ENCODE results near the gene MSI2.

MSI2 gene

DNA sequence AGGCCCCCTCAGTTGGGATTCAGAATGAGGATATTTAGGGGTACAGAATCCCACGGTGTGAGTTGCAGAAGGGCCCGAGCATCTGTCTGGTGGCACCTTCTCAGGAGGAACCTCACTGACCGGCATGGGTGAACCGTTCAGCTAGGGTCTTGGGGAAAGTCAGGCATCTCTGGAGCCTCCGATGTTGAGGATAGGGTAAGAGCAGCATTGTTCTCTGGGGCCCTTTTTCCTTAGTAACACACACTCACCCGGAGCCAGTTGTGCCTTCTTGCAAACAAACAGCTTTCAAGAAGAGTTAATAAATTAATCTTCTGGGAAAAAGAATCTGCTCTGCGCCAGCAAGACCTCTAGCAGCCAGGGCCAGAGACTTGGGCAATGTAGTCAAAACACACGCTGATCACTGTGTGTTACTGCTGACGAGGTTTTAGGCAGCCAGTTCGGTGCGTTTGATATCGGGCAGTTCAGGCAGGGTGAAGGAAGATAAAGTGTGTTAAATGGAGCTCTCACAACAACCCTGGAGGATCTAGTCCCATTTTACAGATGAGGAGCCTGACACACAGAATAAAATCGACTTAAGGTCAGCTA, 48.9 kb downstream of the MSI2 start:
- Histone ChIP-seq H4K91ac (ENCODE audit: low read depth, low read length) (no peak overlapping the region), H3K4ac (ENCODE audit: low read depth, low read length) (no peak overlapping the region), H3K4me1 (ENCODE audit: control insufficient read depth in 1 of 2, insufficient read depth in 2 of 2, low read length in 2 of 2) (peaks cover 0 to 3% of the 10 kb centered on the region in 2 experiments), H3K14ac (ENCODE audit: low read length) (no peak overlapping the region), H3K79me2 (ENCODE audit: control insufficient read depth, insufficient read depth, low read length, poor library complexity) (no peaks in the 10 kb centered on the region), H3K4me2 (ENCODE audit: low read length) (no peak overlapping the region), H2BK5ac (ENCODE audit: low read depth, low read length, poor library complexity) (no peak overlapping the region), H3K18ac (ENCODE audit: low read length) (no peak overlapping the region), H3K27me3 (ENCODE audit: insufficient read depth, low read length) (no peaks in the 10 kb centered on the region), H3K79me1 (ENCODE audit: low read length) (no peaks in the 10 kb centered on the region), H2BK12ac (ENCODE audit: low read length) (no peak overlapping the region), H3K27ac (ENCODE audit: low read depth, low read length) (no peak overlapping the region), H3K9ac (ENCODE audit: low read length) (no peak overlapping the region), H3K9me3 (ENCODE audit: insufficient read depth, low read depth, low read length) (no peaks in the 10 kb centered on the region), H3K23ac (ENCODE audit: low read length) (no peak overlapping the region), H3K36me3 (ENCODE audit: control insufficient read depth in 1 of 2, insufficient read depth in 2 of 2, low read length in 2 of 2) (peaks cover 7 to 17% of the 10 kb centered on the region in 2 experiments), H4K12ac (ENCODE audit: low read depth, low read length) (no peak overlapping the region), H4K8ac (ENCODE audit: low read depth, low read length) (no peak overlapping the region), H2BK120ac (ENCODE audit: insufficient read depth, low read length, poor library complexity) (no peak overlapping the region), H2AFZ (ENCODE audit: insufficient read depth, low read length, poor library complexity) (no peak overlapping the region), H2AK5ac (ENCODE audit: low read length) (no peak overlapping the region), H3K4me3 (ENCODE audit: low read depth, low read length) (no peak overlapping the region)
- WGBS (ENCODE audit: extremely low coverage, insufficient coverage, insufficient read length): no CpG with 5 or more reads among the region's 13 CpGs
- no peak for DNase-seq

- Histone ChIP-seq H3K79me2 (ENCODE audit: control insufficient read depth, insufficient read depth, low read length, poor library complexity) (no peaks in the 10 kb centered on the region), H3K79me1 (ENCODE audit: low read length) (no peaks in the 10 kb centered on the region), H3K23ac (ENCODE audit: low read length) (no peak overlapping the region), H3K18ac (ENCODE audit: low read length) (no peak overlapping the region), H3K27ac (ENCODE audit: low read depth, low read length) (no peak overlapping the region), H3K36me3 (ENCODE audit: control insufficient read depth in 1 of 2, insufficient read depth in 2 of 2, low read length in 2 of 2) (peaks cover 8 to 15% of the 10 kb centered on the region in 2 experiments), H3K4me2 (ENCODE audit: low read length) (no peak overlapping the region), H3K27me3 (ENCODE audit: insufficient read depth, low read length) (no peaks in the 10 kb centered on the region), H3K4me1 (ENCODE audit: control insufficient read depth in 1 of 2, insufficient read depth in 2 of 2, low read length in 2 of 2) (peaks cover 0 to 3% of the 10 kb centered on the region in 2 experiments), H3K9ac (ENCODE audit: low read length) (no peak overlapping the region), H4K12ac (ENCODE audit: low read depth, low read length) (no peak overlapping the region), H4K8ac (ENCODE audit: low read depth, low read length) (no peak overlapping the region), H4K91ac (ENCODE audit: low read depth, low read length) (no peak overlapping the region), H2AK5ac (ENCODE audit: low read length) (no peak overlapping the region), H3K9me3 (ENCODE audit: insufficient read depth, low read depth, low read length) (no peaks in the 10 kb centered on the region), H3K4me3 (ENCODE audit: low read depth, low read length) (no peak overlapping the region), H2BK120ac (ENCODE audit: insufficient read depth, low read length, poor library complexity) (no peak overlapping the region), H2BK5ac (ENCODE audit: low read depth, low read length, poor library complexity) (no peak overlapping the region), H2BK12ac (ENCODE audit: low read length) (no peak overlapping the region), H2AFZ (ENCODE audit: insufficient read depth, low read length, poor library complexity) (no peak overlapping the region), H3K14ac (ENCODE audit: low read length) (no peak overlapping the region), H3K4ac (ENCODE audit: low read depth, low read length) (no peak overlapping the region)
- no CpG with 5 or more reads among the region's 5 CpGs for WGBS (ENCODE audit: extremely low coverage, insufficient coverage, insufficient read length)
- DNase-seq: peak in 1 of 2 donors; percentile 24
These were observed 49.7 kb downstream of the MSI2 start for GRCh38 chr17:57305908-57306504.

DNA sequence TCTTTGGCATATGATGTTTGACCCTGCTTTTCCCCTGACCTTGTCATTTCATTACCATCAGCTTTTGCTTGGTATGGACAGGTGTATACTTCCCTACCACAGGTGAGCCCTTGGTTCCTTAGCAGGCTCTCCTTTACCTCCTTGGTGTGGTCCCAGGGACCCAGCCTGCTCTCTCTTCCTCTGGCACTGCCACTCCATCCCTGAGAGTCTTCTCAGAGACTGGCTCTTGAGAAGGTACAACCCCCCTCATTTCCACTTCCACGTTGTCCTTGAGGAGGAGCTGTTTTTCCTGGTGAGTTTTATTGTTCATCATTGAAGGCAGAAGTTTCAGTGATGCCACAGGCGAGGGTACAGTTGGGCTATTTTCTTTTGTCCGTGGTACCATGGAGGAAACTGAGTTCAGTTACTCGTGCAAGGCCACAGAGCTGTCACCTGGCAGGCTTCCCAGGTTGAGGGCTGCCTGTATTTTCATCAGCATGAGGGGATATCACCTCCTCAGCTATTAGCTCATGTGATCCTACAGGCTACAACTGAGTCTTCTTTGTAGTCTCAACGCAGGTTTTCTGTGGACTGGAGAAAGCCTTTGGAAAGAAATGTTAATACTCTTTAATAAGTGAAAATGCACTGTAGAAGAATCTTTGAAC, 52.3 kb downstream of the MSI2 start:
- H3K4ac ChIP-seq (ENCODE audit: low read depth, low read length): no peak overlapping the region
- no peaks in the 10 kb centered on the region for H3K9me3 ChIP-seq (ENCODE audit: insufficient read depth, low read depth, low read length)
- no peak overlapping the region for H3K4me2 ChIP-seq (ENCODE audit: low read length)
- H2AFZ ChIP-seq (ENCODE audit: insufficient read depth, low read length, poor library complexity): no peak overlapping the region
- no peaks in the 10 kb centered on the region for H3K79me1 ChIP-seq (ENCODE audit: low read length)
- no peak overlapping the region for H3K18ac ChIP-seq (ENCODE audit: low read length)
- no peak overlapping the region for H2BK5ac ChIP-seq (ENCODE audit: low read depth, low read length, poor library complexity)
- no peaks in the 10 kb centered on the region for H3K27me3 ChIP-seq (ENCODE audit: insufficient read depth, low read length)
- no peak overlapping the region for H4K8ac ChIP-seq (ENCODE audit: low read depth, low read length)
- no peak for DNase-seq
- no peak overlapping the region for H3K9ac ChIP-seq (ENCODE audit: low read length)
- no peaks in the 10 kb centered on the region for H3K79me2 ChIP-seq (ENCODE audit: control insufficient read depth, insufficient read depth, low read length, poor library complexity)
- H3K14ac ChIP-seq (ENCODE audit: low read length): no peak overlapping the region
- peak overlapping the region; percentile 18 for H3K23ac ChIP-seq (ENCODE audit: low read length)
- H3K27ac ChIP-seq (ENCODE audit: low read depth, low read length): no peak overlapping the region
- H3K36me3 ChIP-seq (ENCODE audit: control insufficient read depth in 1 of 2, insufficient read depth in 2 of 2, low read length in 2 of 2): peaks cover 8 to 24% of the 10 kb centered on the region in 2 experiments
- H2BK12ac ChIP-seq (ENCODE audit: low read length): no peak overlapping the region
- H3K4me1 ChIP-seq (ENCODE audit: control insufficient read depth in 1 of 2, insufficient read depth in 2 of 2, low read length in 2 of 2): no peaks in the 10 kb centered on the region
- no peak overlapping the region for H4K91ac ChIP-seq (ENCODE audit: low read depth, low read length)
- H2AK5ac ChIP-seq (ENCODE audit: low read length): no peak overlapping the region
- H2BK120ac ChIP-seq (ENCODE audit: insufficient read depth, low read length, poor library complexity): no peak overlapping the region
- H3K4me3 ChIP-seq (ENCODE audit: low read depth, low read length): no peak overlapping the region
- no CpG with 5 or more reads among the region's 5 CpGs for WGBS (ENCODE audit: extremely low coverage, insufficient coverage, insufficient read length)
- H4K12ac ChIP-seq (ENCODE audit: low read depth, low read length): no peak overlapping the region

- Histone ChIP-seq H3K27me3 (ENCODE audit: insufficient read depth, low read length) (no peaks in the 10 kb centered on the region), H3K23ac (ENCODE audit: low read length) (no peak overlapping the region), H2BK120ac (ENCODE audit: insufficient read depth, low read length, poor library complexity) (no peak overlapping the region), H3K14ac (ENCODE audit: low read length) (no peak overlapping the region), H3K4me2 (ENCODE audit: low read length) (no peak overlapping the region), H3K4ac (ENCODE audit: low read depth, low read length) (no peak overlapping the region), H3K36me3 (ENCODE audit: control insufficient read depth in 1 of 2, insufficient read depth in 2 of 2, low read length in 2 of 2) (peaks cover 8 to 24% of the 10 kb centered on the region in 2 experiments), H2BK12ac (ENCODE audit: low read length) (no peak overlapping the region), H3K4me3 (ENCODE audit: low read depth, low read length) (no peak overlapping the region), H3K18ac (ENCODE audit: low read length) (no peak overlapping the region), H3K27ac (ENCODE audit: low read depth, low read length) (no peak overlapping the region), H3K4me1 (ENCODE audit: control insufficient read depth in 1 of 2, insufficient read depth in 2 of 2, low read length in 2 of 2) (no peaks in the 10 kb centered on the region), H3K9ac (ENCODE audit: low read length) (no peak overlapping the region), H4K8ac (ENCODE audit: low read depth, low read length) (no peak overlapping the region), H3K79me2 (ENCODE audit: control insufficient read depth, insufficient read depth, low read length, poor library complexity) (no peaks in the 10 kb centered on the region), H2AK5ac (ENCODE audit: low read length) (no peak overlapping the region), H2BK5ac (ENCODE audit: low read depth, low read length, poor library complexity) (no peak overlapping the region), H4K12ac (ENCODE audit: low read depth, low read length) (no peak overlapping the region), H3K79me1 (ENCODE audit: low read length) (no peaks in the 10 kb centered on the region), H2AFZ (ENCODE audit: insufficient read depth, low read length, poor library complexity) (no peak overlapping the region), H3K9me3 (ENCODE audit: insufficient read depth, low read depth, low read length) (no peaks in the 10 kb centered on the region), H4K91ac (ENCODE audit: low read depth, low read length) (no peak overlapping the region)
- no CpG with 5 or more reads among the region's 7 CpGs for WGBS (ENCODE audit: extremely low coverage, insufficient coverage, insufficient read length)
- DNase-seq: no peak
These were observed 53.2 kb downstream of the MSI2 start for GRCh38 chr17:57309479-57309878.
